HG02981 (cell line): Measurements from ENCODE around the gene PDE4D.

Experiments
- ATAC-seq: cut with Tn5 transposase; IDR thresholded peaks from one replicate; pipeline ENCODE4 v1.9.1; 2021; ENCODE audit warnings: mild to moderate bottlenecking, moderate library complexity; ENCODE audit not compliant: unreplicated experiment

PDE4D gene

DNA sequence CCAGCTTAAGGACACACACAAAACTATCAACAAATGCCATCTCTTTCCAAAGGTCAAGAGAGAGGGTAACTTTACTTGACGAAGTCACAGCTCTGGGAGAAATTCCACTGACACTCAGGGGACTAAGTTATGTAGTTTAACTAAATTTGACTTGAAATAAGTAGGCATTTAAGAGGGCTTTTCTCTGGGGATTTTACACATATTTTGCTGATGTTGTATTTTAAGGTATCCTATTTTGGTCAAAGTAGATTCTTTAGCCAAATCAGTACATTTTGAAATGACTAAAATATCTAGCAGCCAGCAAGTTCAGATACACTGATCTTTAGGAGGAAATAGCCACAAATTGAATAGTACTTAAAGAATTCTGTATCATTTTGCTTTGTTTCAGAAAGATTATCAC, 652.0 kb downstream of the PDE4D start:
- no peak for ATAC-seq

DNA sequence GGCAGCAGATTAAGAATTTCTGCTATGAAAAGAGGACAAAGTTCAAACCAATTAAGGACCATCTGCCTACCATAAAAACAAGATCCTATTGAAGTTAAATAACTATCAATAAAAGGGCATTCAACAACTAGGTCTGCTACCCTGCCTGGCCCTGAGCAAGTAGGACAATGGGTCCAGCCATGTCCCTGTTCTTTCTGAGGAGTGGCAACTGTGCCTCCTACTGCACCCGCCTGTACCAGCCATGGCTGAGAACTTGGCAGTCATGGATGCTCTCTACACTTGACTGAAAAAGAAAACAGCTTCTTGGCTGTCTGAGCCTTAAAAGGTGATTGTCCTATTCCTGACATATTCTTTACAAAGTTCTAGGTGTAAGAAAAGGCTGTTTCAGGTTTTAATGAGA, 652.4 kb downstream of the PDE4D start:
- ATAC-seq, result no peak

DNA sequence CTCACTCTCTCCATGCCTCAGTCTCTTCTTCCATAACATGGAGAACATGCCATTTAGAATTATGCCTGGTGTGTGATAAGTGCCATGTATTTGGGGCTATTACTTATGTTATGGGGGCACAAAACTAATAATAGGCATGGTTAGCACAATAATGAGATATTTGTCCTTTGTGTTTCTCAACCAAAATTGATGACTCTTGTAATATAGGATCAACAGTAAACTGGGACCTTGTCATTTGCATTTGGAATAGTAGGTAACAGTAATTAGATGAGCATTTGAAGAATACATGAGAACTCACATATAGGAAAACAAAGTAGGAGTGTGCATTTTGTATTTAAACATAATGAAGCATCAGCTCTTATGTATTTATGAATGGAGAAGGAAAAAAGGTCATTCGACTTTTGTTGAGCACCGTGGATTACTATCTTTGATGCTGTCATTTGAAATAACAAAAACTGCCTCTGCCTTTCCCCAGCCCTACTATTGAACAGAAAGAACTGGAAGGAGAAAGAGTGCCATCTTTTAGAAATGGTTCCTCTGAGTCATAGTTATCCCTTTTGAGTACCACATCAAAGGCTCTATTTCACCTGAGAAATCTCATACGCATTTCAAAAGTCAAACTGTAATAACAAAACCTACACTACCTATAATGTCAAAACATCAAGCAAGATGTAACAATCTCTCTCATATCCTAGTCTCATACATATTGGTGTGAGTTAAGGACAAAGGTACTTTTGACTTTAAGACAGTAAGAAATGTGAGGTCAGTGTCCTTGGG, 655.2 kb downstream of the PDE4D start:
- peak; percentile 67 for ATAC-seq

GRCh38 chr5:59236986-59237385, 656.5 kb downstream of the PDE4D start:
- ATAC-seq, result no peak

DNA sequence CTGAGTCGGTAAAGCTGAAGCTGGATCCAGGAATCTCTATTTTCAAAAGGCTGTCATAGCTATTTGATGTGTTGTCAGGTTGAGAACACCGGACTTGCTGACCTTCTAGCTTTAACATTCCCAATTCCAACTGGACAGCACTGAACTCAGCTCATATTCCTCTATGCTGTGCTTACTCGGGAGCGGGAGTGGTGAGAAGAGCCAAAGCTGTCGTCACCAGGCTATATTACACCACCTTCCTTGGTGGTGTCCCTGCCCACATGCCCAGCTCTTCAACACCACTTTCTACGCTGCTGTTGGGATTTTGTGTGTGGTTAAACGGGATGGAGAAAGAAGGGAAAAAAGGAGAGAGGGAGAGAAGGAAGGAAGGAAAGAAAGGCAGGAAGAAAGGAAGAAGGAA, 657.1 kb downstream of the PDE4D start:
- no peak for ATAC-seq

DNA sequence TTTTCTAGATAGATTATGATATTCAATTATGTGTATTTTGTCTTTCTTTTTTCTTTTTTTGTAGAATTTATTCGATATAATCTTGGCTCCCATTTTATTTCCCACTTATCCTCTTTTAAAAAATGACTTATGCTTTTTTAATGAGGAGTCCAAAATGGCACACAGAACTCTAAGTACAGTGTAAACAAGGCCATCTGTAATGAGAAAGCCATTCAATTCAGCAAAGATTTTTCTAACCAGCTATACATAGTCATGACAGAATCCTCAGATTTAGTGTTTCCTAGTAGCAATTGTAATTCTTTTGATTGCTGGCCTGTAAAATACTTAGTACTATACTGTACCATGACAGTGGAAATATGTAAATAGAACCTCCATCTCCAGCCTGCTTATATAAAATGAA, 659.3 kb downstream of the PDE4D start:
- ATAC-seq, result no peak

GRCh38 chr5:59231221-59231931, 662.1 kb downstream of the PDE4D start:
- ATAC-seq, result no peak

DNA sequence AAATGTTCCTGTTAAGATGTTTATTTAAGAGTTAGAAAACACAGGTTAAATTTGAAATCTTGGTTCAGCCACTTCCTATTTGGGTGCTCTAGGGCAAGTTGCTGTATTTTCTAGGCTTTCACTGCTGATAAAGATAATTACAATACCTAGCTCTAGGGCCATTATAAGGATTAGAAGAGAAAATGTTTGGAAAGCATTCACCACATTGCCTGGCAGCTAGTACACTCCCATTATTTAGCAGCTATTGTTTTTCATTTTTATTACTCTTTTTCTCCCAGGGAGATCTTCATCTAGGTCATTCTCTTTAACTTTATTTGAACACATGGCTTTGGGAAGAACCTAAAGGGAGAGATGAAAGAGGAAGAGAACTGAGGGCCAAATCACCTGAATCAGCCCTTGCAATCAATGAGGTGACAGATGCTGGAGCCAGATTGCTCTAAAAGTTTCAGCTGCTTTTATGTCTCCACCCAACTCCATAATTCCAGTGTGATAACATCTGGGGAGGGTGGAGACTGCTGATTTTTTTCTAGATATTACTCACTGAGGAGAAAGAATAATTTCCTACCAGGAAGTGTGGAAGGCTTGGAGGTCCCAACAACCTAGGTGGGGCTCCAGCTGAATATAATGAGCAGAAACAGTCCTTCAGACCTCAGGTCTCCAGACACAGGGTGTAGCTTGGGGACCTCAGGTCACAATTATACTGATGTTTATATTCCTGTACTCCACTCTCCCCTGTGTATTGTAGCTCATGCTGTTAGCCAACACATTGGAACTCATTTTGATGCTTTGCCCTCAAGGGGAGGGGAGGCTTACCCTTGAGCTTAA, 670.6 kb downstream of the PDE4D start:
- ATAC-seq, result no peak

DNA sequence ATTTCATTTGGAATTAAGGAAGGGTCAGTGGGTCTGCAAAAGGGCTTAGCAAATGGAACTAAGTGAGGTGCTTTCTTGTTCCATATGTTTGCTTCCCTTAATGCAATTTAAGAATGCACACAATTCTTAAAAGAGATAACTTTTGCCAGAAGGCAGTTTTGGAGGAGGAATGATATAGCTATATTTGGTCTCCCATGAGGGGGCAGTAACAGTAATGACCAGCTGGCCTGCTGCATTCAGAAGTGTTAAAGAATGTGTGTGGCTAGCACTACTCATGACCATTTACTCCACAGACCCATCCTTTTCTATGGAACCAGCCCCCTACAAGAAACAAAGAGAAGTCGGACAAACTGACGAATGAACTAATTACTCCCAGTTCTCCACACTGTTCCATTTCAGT, 671.8 kb downstream of the PDE4D start:
- no peak for ATAC-seq

GRCh38 chr5:59218424-59219045, 675.0 kb downstream of the PDE4D start:
- no peak for ATAC-seq

GRCh38 chr5:59216841-59217240, 676.7 kb downstream of the PDE4D start:
- no peak for ATAC-seq

- ATAC-seq, result no peak
Observed at GRCh38 chr5:59212596-59212995, 680.9 kb downstream of the PDE4D start.

GRCh38 chr5:59209758-59210359, 683.7 kb downstream of the PDE4D start:
- ATAC-seq, result no peak

DNA sequence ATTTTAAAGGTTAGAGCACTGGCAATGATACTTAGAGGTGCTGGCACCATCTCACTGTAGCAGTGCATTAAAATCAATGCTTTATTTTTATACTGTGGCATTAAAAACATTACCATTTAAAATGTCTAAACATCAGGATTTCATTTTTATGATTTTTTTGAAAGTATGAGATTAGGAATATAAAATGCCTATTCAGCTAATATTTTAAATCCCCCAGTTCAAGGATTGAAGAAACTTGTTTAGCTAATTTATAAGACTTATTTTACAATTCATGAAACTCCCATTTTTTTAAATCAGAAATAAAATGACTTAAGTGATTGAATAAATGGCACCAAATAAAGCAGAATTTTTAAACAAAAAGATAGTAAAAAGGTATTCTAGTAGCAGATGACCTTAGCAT, 685.1 kb downstream of the PDE4D start:
- ATAC-seq, result no peak

- no peak for ATAC-seq
Observed at GRCh38 chr5:59207401-59207800, 686.1 kb downstream of the PDE4D start.

GRCh38 chr5:59206132-59206581, 687.4 kb downstream of the PDE4D start:
- ATAC-seq, result no peak

DNA sequence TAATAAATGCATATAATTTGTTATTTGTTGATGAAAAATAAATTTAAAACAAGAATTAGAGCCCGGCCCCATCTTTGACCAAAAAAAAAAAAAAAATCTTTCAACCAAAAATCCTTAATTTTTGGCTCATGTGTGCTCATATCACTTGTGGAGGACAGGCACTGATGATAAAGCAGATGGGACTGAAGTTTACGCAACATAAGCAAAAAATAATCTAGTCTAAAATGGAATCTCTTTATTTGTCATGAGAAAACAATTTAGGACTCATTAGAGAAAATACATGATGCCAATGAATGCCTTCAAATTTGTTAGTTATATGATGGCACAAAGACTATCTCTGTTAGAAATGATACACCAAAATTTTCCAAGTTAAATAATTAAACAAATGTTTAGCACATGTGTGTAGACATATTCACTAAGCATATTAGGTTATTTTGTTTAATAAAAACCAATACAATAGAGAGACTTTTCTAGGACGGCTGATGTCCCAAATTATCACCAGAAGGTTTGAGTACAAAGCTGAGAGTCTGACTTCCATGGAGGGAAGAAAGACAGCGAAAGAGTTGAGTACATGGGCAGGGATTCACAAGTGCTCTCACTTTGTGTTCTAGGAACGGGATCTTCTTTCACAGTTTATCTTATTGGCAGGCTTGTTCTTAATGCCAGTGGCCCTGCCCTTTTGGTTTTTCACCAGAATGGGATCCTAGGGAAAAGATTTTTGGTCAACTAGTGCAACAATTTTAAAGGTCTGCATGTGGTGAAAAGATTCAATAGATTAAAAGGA, 689.2 kb downstream of the PDE4D start:
- ATAC-seq, result no peak

DNA sequence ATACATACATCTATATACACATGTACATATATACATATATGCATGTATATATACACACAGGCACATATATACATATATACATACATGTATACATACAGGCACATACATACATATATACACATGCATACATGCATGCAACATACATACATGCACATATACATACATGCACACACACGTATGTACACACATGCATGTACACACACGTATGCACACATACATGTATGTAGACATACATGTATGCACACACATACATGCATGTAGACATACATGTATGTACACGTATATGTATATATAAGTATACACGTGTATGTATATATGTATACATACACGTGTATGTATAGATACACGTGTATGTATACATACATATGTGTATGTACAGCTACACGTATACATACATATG, 693.7 kb downstream of the PDE4D start:
- no peak for ATAC-seq

GRCh38 chr5:59198832-59199231, 694.7 kb downstream of the PDE4D start:
- ATAC-seq, result no peak

GRCh38 chr5:59198365-59198764, 695.2 kb downstream of the PDE4D start:
- no peak for ATAC-seq
